A549 (cell line): Measurements from ENCODE around the gene BCL6. TPM values are rescaled to one million over a fixed set of nuclear protein-coding genes. Genes with fewer than 3 reads are reported as not detected.

Source experiments
- ATAC-seq, 2 experiments: fragments of 200-7000 bp in 1 of 2; fragments of >200 bp in 1 of 2; cut with Nextera tagmentation in 1 of 2; cut with Tn5 transposase in 1 of 2; 3 replicates each; pipeline versions ENCODE4 v1.8.0 to v1.9.1; 2018 to 2020; ENCODE audit warnings: mild to moderate bottlenecking in 1 of 2, moderate library complexity in 1 of 2
- CTCF ChIA-PET: fragments of 300-600 bp; sonication (Branson Sonifier 250); formaldehyde crosslinking; extraction: SDS; loops from one replicate; lab custom pipeline; 2021; ENCODE audit warnings: antibody characterized with exemption, inconsistent platforms; lab: Yijun Ruan, JAX
- POLR2A ChIA-PET: fragments of 350-600 bp; formaldehyde crosslinking; extraction: SDS; loops from one replicate; lab custom pipeline; 2021; ENCODE audit warnings: antibody characterized with exemption, inconsistent platforms; lab: Yijun Ruan, JAX
- DNase-seq, 2 experiments: peaks; one replicate each; pipeline versions ENCODE4 v3.0.0 to v3.0.0-alpha.2; 2011 to 2016; ENCODE audit warnings: low read depth in 1 of 2, low spot score in 1 of 2
- FAIRE-seq: peaks from 2 replicates; lab custom pipeline; 2011; peaks lifted over from hg19 to GRCh38; lab: Jason Lieb, UNC
- H3K27ac ChIP-seq, 2 experiments: fragments of >200 bp; sonication (Bioruptor Twin); formaldehyde crosslinking; 3 replicates each; pipeline ENCODE4 v1.5.1; 2016 to 2017
- H3K4me1 ChIP-seq: fragments of >200 bp; sonication (Bioruptor Twin); formaldehyde crosslinking; 3 replicates; pipeline ENCODE4 v1.6.1; 2016
- H3K4me2 ChIP-seq: fragments of >200 bp; sonication (Bioruptor Twin); formaldehyde crosslinking; 3 replicates; pipeline ENCODE4 v1.6.1; 2016
- H3K4me3 ChIP-seq: fragments of >200 bp; sonication (Bioruptor Twin); formaldehyde crosslinking; 3 replicates; pipeline ENCODE4 v1.5.1; 2016
- H3K9me3 ChIP-seq: fragments of >200 bp; sonication (Bioruptor Twin); formaldehyde crosslinking; 3 replicates; pipeline ENCODE4 v1.6.1; 2016
- BCL3 ChIP-seq: fragments of >200 bp; sonication (Bioruptor Twin); formaldehyde crosslinking; IDR thresholded peaks from 3 replicates; pipeline ENCODE4 v1.6.1; 2016
- BHLHE40 ChIP-seq: IDR thresholded peaks from 2 replicates; pipeline ENCODE4 v1.6.1; 2012; ENCODE audit warnings: low read depth, low read length, inconsistent platforms
- CBX8 ChIP-seq: fragments of 200-600 bp; sonication (generic); IDR thresholded peaks from 2 replicates; pipeline ENCODE4 v1.6.1; 2016
- ESRRA ChIP-seq: fragments of 150-350 bp; IDR thresholded peaks from 2 replicates; pipeline ENCODE4 v1.6.1; 2014; ENCODE audit warnings: mild to moderate bottlenecking, low read length, borderline replicate concordance
- HEYL ChIP-seq: fragments of 250-450 bp; sonication (Bioruptor Pico); IDR thresholded peaks from 2 replicates; pipeline ENCODE4 v1.8.0; 2021; ENCODE audit warnings: mild to moderate bottlenecking, moderate library complexity
- HOXB13 ChIP-seq: fragments of 250-450 bp; sonication (Bioruptor Pico); IDR thresholded peaks from 2 replicates; pipeline ENCODE4 v1.5.0; 2020; ENCODE audit warnings: low read depth, mild to moderate bottlenecking, moderate library complexity
- JUNB ChIP-seq: fragments of >200 bp; sonication (Bioruptor Twin); formaldehyde crosslinking; IDR thresholded peaks from 2 replicates; pipeline ENCODE4 v1.6.1; 2016
- KDM1A ChIP-seq: fragments of 200-600 bp; sonication (generic); IDR thresholded peaks from 2 replicates; pipeline ENCODE4 v1.6.1; 2016; ENCODE audit warnings: low read depth, mild to moderate bottlenecking
- KDM5A ChIP-seq: fragments of 200-600 bp; sonication (generic); IDR thresholded peaks from 2 replicates; pipeline ENCODE4 v1.6.1; 2016; ENCODE audit warnings: antibody characterized with exemption, mild to moderate bottlenecking
- MAZ ChIP-seq: fragments of 150-350 bp; IDR thresholded peaks from 2 replicates; pipeline ENCODE4 v1.6.1; 2014; ENCODE audit warnings: antibody characterized with exemption, low read depth, low read length, borderline replicate concordance
- RARB ChIP-seq: fragments of 250-450 bp; sonication (Bioruptor Pico); IDR thresholded peaks from 2 replicates; pipeline ENCODE4 v1.8.0; 2021; ENCODE audit warnings: mild to moderate bottlenecking, moderate library complexity
- SMC3 ChIP-seq: fragments of >200 bp; sonication (Bioruptor Twin); formaldehyde crosslinking; IDR thresholded peaks from 3 replicates; pipeline ENCODE4 v1.6.1; 2018; ENCODE audit warnings: inconsistent platforms
- SREBF2 ChIP-seq: fragments of 450-650 bp; IDR thresholded peaks from 2 replicates; pipeline ENCODE4 v1.6.1; 2014; ENCODE audit warnings: mild to moderate bottlenecking, moderate library complexity
- ZC3H11A ChIP-seq: fragments of 450-650 bp; IDR thresholded peaks from 2 replicates; pipeline ENCODE4 v1.6.1; 2014; ENCODE audit warnings: antibody characterized with exemption, mild to moderate bottlenecking
- ZFP36 ChIP-seq: fragments of 450-650 bp; IDR thresholded peaks from 2 replicates; pipeline ENCODE4 v1.6.1; 2014; ENCODE audit warnings: borderline replicate concordance; ENCODE audit not compliant: partially characterized antibody
- WGBS: methylation state at CpG from one replicate; pipeline ENCODE4 v1.1.6; 2017; ENCODE audit errors: missing lambda C conversion rate; 5-methylcytosine and 5-hydroxymethylcytosine counted together
- polyA plus RNA-seq, 4 experiments: library from polyadenylated mRNA; depleted of rRNA in 3 of 4; stranded (reverse); fragments of >200 nt; fragmentation: RNase III in 1 of 4; extraction: RNeasy Plus Mini Kit Qiagen cat#74134 plus additional on column Dnase treatment in 1 of 4; gene quantifications; 2 replicates in 3 of 4; 3 replicates in 1 of 4; pipeline ENCODE4 v1.2.3, GENCODE V29; 2011 to 2017
- TF ChIP-seq, protein P1 (sequence below): fragments of >200 bp; sonication (Bioruptor Twin); formaldehyde crosslinking; IDR thresholded peaks from 2 replicates; pipeline ENCODE4 v1.6.1; 2016
- TF ChIP-seq, protein P2 (sequence below): fragments of 250-450 bp; sonication (Bioruptor Pico); IDR thresholded peaks from 2 replicates; pipeline ENCODE4 v1.5.0; 2020; ENCODE audit warnings: low read depth, mild to moderate bottlenecking, moderate library complexity
- TF ChIP-seq, protein P3 (sequence below): fragments of 250-450 bp; sonication (Bioruptor Pico); IDR thresholded peaks from 2 replicates; pipeline ENCODE4 v1.5.0; 2021; ENCODE audit warnings: mild to moderate bottlenecking, moderate library complexity, borderline replicate concordance

Gene BCL6
- polyA plus RNA-seq, 2 of the 4 experiments (the other 2 are of a cell fraction), result 7.0 to 10.4 TPM

GRCh38 chr3:187729598-187729997 is 15.7 kb downstream of the BCL6 start:
- H3K27ac ChIP-seq, result no peak overlapping the region
- no peak for ATAC-seq
- TF ChIP-seq JUNB, result no peak
- no peak for TF ChIP-seq CBX8
- TF ChIP-seq SMC3, result no peak
- TF ChIP-seq, protein P1, sequence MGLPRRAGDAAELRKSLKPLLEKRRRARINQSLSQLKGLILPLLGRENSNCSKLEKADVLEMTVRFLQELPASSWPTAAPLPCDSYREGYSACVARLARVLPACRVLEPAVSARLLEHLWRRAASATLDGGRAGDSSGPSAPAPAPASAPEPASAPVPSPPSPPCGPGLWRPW, result no peak
- TF ChIP-seq KDM1A, result no peak
- TF ChIP-seq KDM5A, result no peak
- TF ChIP-seq BCL3, result no peak
- TF ChIP-seq, protein P2, sequence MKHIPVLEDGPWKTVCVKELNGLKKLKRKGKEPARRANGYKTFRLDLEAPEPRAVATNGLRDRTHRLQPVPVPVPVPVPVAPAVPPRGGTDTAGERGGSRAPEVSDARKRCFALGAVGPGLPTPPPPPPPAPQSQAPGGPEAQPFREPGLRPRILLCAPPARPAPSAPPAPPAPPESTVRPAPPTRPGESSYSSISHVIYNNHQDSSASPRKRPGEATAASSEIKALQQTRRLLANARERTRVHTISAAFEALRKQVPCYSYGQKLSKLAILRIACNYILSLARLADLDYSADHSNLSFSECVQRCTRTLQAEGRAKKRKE (CRISPR knock-in tag), result no peak
- TF ChIP-seq MAZ, result no peak

DNA sequence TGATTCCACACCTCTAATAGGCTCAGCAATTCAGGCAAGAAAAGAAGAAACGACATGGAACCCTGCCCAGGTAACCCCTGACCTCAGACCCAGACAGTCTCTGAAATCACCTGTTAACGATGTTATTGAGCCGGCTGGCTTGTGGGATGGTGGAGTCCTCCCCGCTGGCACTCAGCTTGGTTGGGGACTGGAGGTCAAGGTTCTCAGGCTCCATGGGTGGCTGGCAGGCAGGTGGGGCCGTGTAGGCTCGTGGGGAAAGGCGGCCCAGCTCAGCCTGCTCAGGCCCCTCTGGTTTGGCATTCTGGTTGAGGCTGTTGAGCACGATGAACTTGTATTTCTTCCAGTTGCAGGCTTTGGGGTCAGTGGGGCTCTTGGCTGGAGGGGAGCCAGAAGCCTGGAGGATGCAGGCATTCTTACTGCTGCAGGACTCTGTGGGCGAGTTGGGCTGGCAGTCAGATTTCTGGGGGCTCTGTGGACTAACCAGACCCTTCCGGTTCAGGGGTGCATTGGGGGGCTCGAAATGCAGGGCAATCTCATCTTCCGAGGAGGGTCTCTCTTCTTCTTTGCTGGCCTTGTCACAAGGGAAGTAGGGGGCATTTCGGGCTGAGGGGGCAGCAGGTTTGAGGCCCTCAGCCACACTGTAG is 16.2 kb downstream of the BCL6 start:
- ChIA-PET CTCF (interaction anchor here (1.4 kb wide), 1 partner anchor 410 kb away, joined by 3 read pairs; no protein-coding TSS in a partner anchor), POLR2A (no interaction called here)
- Histone ChIP-seq H3K9me3 (no peaks in the 10 kb centered on the region), H3K4me2 (no peak overlapping the region), H3K27ac (no peak overlapping the region), H3K4me1 (no peaks in the 10 kb centered on the region), H3K4me3 (no peak overlapping the region)
- no peak for FAIRE-seq
- no peak for DNase-seq
- TF ChIP-seq ZC3H11A (no peak), HOXB13 (no peak), KDM5A (no peak), MAZ (no peak), HEYL (CRISPR knock-in tag) (no peak), SREBF2 (no peak), ESRRA (no peak)
- TF ChIP-seq, protein P3, sequence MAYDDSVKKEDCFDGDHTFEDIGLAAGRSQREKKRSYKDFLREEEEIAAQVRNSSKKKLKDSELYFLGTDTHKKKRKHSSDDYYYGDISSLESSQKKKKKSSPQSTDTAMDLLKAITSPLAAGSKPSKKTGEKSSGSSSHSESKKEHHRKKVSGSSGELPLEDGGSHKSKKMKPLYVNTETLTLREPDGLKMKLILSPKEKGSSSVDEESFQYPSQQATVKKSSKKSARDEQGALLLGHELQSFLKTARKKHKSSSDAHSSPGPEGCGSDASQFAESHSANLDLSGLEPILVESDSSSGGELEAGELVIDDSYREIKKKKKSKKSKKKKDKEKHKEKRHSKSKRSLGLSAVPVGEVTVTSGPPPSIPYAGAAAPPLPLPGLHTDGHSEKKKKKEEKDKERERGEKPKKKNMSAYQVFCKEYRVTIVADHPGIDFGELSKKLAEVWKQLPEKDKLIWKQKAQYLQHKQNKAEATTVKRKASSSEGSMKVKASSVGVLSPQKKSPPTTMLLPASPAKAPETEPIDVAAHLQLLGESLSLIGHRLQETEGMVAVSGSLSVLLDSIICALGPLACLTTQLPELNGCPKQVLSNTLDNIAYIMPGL (CRISPR knock-in tag), result no peak
- 94% methylated on average over 6 of the region's 13 CpGs for WGBS
- no peak for ATAC-seq

More at GRCh38 chr3:187729598-187729997, 15.7 kb downstream of the BCL6 start:
- FAIRE-seq (no peak), DNase-seq (no peak)
- CTCF ChIA-PET, result no interaction called here
- H3K9me3 ChIP-seq, result no peaks in the 10 kb centered on the region
- WGBS, result 86% methylated on average over 8 of the region's 12 CpGs
- no peak overlapping the region for H3K4me2 ChIP-seq
- H3K4me3 ChIP-seq, result no peak overlapping the region
- POLR2A ChIA-PET, result no interaction called here
- no peaks in the 10 kb centered on the region for H3K4me1 ChIP-seq

DNA sequence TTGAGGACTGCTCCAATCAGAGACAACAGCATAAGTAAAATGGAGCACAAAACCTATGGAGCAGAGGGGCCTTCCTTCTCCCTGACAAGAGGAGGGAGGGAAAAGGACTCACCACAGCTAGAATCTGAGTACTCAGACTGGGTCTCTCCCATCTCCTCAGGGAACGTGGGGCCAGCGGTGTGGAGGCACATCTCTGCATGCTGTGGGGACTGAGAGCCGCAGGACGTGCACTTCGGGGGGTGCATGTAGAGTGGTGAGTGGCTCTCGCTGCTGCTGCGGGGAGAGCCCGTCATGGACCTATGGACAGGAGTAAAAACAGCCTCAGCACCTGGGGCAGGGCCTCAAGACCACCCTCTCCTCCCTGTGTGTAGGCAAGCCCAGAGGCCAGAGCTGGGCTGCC is 17.0 kb downstream of the BCL6 start:
- FAIRE-seq (no peak), DNase-seq (no peak), ATAC-seq (no peak)
- TF ChIP-seq BHLHE40, result no peak
- no peak for TF ChIP-seq RARB
- TF ChIP-seq ZFP36, result no peak
- no peak for TF ChIP-seq BCL3
- no peaks in the 10 kb centered on the region for H3K9me3 ChIP-seq
- H3K27ac ChIP-seq, result no peak overlapping the region
- no peak overlapping the region for H3K4me2 ChIP-seq
- ChIA-PET CTCF (interaction anchor here (1.4 kb wide), 1 partner anchor 409 kb away, joined by 3 read pairs; no protein-coding TSS in a partner anchor), POLR2A (no interaction called here)
- WGBS, result 90% methylated on average over 4 of the region's 8 CpGs
- H3K4me1 ChIP-seq, result no peaks in the 10 kb centered on the region
- H3K4me3 ChIP-seq, result no peak overlapping the region
